IMR-90 (cell line): ENCODE results near the gene NRCAM. TPM values are rescaled to one million over a fixed set of nuclear protein-coding genes. Genes with fewer than 3 reads are reported as not detected.

Experiments
- ATAC-seq: fragments of 200-7000 bp; cut with Tn5 transposase; 2 replicates; pipeline ENCODE4 v1.9.1; 2020; ENCODE audit warnings: low read depth, mild to moderate bottlenecking, moderate library complexity
- BruUV-seq: library from RNA; stranded (reverse); fragments of 400-500 nt; replicated peaks from 2 replicates; lab custom pipeline; 2021; lab: Mats Ljungman, UMichigan
- CTCF ChIA-PET: fragments of 300-600 bp; formaldehyde crosslinking; extraction: SDS; loops from one replicate; lab custom pipeline; 2021; ENCODE audit warnings: antibody characterized with exemption; lab: Yijun Ruan, JAX
- POLR2A ChIA-PET: fragments of 300-600 bp; sonication (Branson Sonifier 250); formaldehyde crosslinking; loops from one replicate; lab custom pipeline; 2022; ENCODE audit warnings: antibody characterized with exemption; ENCODE audit not compliant: unreplicated experiment; lab: Charles Lee
- DNase-seq: peaks from one replicate; pipeline ENCODE4 v3.0.0; 2013
- H2AFZ ChIP-seq: replicated peaks from 2 replicates; pipeline ENCODE3; 2013; ENCODE audit warnings: low read length, mild to moderate bottlenecking; ENCODE audit not compliant: poor library complexity
- H2AK5ac ChIP-seq: 2 replicates; pipeline ENCODE4 v1.6.1; 2013; ENCODE audit warnings: low read depth, low read length, inconsistent platforms
- H2AK9ac ChIP-seq: replicated peaks from 2 replicates; pipeline ENCODE3; 2013; ENCODE audit warnings: mild to moderate bottlenecking, low read depth, low read length, moderate library complexity; ENCODE audit not compliant: poor library complexity
- H2BK120ac ChIP-seq: 2 replicates; pipeline ENCODE4 v1.6.1; 2013; ENCODE audit warnings: low read depth, low read length, inconsistent platforms
- H2BK15ac ChIP-seq: 3 replicates; pipeline ENCODE4 v1.6.1; 2013; ENCODE audit warnings: low read depth, low read length, inconsistent platforms
- H2BK20ac ChIP-seq: 2 replicates; pipeline ENCODE4 v1.6.1; 2013; ENCODE audit warnings: low read depth, mild to moderate bottlenecking, inconsistent platforms, low read length, moderate library complexity
- H2BK5ac ChIP-seq: 2 replicates; pipeline ENCODE4 v1.6.1; 2013; ENCODE audit warnings: mild to moderate bottlenecking, low read depth, low read length, inconsistent platforms; ENCODE audit not compliant: poor library complexity, severe bottlenecking
- H3K14ac ChIP-seq: replicated peaks from 2 replicates; pipeline ENCODE4 v1.6.1; 2013; ENCODE audit warnings: low read depth, low read length, inconsistent platforms
- H3K18ac ChIP-seq: 2 replicates; pipeline ENCODE4 v1.6.1; 2013; ENCODE audit warnings: low read depth, low read length, control low read depth
- H3K23ac ChIP-seq: 2 replicates; pipeline ENCODE4 v1.6.1; 2013; ENCODE audit warnings: low read depth, low read length, inconsistent platforms
- H3K27ac ChIP-seq: 2 replicates; pipeline ENCODE4 v1.5.1; 2013; ENCODE audit warnings: mild to moderate bottlenecking, control low read depth, low read length; ENCODE audit not compliant: insufficient read depth
- H3K27me3 ChIP-seq: 2 replicates; pipeline ENCODE4 v1.6.1; 2013; ENCODE audit warnings: low read length; ENCODE audit not compliant: control insufficient read depth, insufficient read depth
- H3K36me3 ChIP-seq: 2 replicates; pipeline ENCODE4 v1.6.1; 2013; ENCODE audit warnings: low read length, mixed read lengths; ENCODE audit not compliant: control insufficient read depth, insufficient read depth
- H3K4ac ChIP-seq: 2 replicates; pipeline ENCODE4 v1.6.1; 2013; ENCODE audit warnings: low read depth, low read length, inconsistent platforms
- H3K4me1 ChIP-seq: 2 replicates; pipeline ENCODE4 v1.6.1; 2013; ENCODE audit warnings: low read length, mixed read lengths; ENCODE audit not compliant: control insufficient read depth, insufficient read depth
- H3K4me2 ChIP-seq: 2 replicates; pipeline ENCODE4 v1.6.1; 2013; ENCODE audit warnings: low read depth, mild to moderate bottlenecking, control low read depth, low read length, moderate library complexity
- H3K4me3 ChIP-seq: 2 replicates; pipeline ENCODE4 v1.5.1; 2013; ENCODE audit warnings: low read depth, mild to moderate bottlenecking, control low read depth, low read length, moderate library complexity; ENCODE audit not compliant: insufficient read depth
- H3K56ac ChIP-seq: 2 replicates; pipeline ENCODE4 v1.6.1; 2013; ENCODE audit warnings: low read length, inconsistent platforms; ENCODE audit not compliant: insufficient read depth; ENCODE audit errors: extremely low read depth
- H3K79me1 ChIP-seq, 2 experiments: 2 replicates each; pipeline ENCODE4 v1.6.1; 2013; ENCODE audit warnings: low read length in 2 of 2, inconsistent platforms in 1 of 2, low read depth in 1 of 2
- H3K9ac ChIP-seq: 2 replicates; pipeline ENCODE4 v1.6.1; 2013; ENCODE audit warnings: low read depth, low read length, control low read depth
- H3K9me1 ChIP-seq: 2 replicates; pipeline ENCODE4 v1.6.1; 2013; ENCODE audit warnings: low read length, inconsistent platforms; ENCODE audit not compliant: insufficient read depth
- H3K9me3 ChIP-seq: 2 replicates; pipeline ENCODE4 v1.6.1; 2013; ENCODE audit warnings: low read length; ENCODE audit not compliant: control insufficient read depth, insufficient read depth
- H4K20me1 ChIP-seq: 2 replicates; pipeline ENCODE4 v1.6.1; 2013; ENCODE audit warnings: low read length, inconsistent platforms; ENCODE audit not compliant: insufficient read depth
- H4K5ac ChIP-seq: 2 replicates; pipeline ENCODE4 v1.6.1; 2013; ENCODE audit warnings: mild to moderate bottlenecking, low read depth, low read length, control low read depth
- H4K8ac ChIP-seq, 2 experiments: 2 replicates each; pipeline ENCODE4 v1.6.1; 2013; ENCODE audit warnings: low read depth in 2 of 2, low read length in 2 of 2, control low read depth in 1 of 2, inconsistent platforms in 1 of 2
- H4K91ac ChIP-seq: 2 replicates; pipeline ENCODE4 v1.6.1; 2013; ENCODE audit warnings: low read depth, low read length, inconsistent platforms; ENCODE audit not compliant: insufficient read depth
- BHLHE40 ChIP-seq: fragments of 150-350 bp; IDR thresholded peaks from 2 replicates; pipeline ENCODE4 v1.6.1; 2016; ENCODE audit warnings: mild to moderate bottlenecking, low read depth, low read length
- CEBPB ChIP-seq: IDR thresholded peaks from 2 replicates; pipeline ENCODE4 v1.6.1; 2012; ENCODE audit warnings: low read depth, low read length, improper control_type of control experiment
- CHD1 ChIP-seq: IDR thresholded peaks from 2 replicates; pipeline ENCODE4 v1.6.1; 2012; ENCODE audit warnings: low read depth, low read length, improper control_type of control experiment
- CTCF ChIP-seq: conservative IDR thresholded peaks from 2 replicates; pipeline ENCODE4 v1.5.1; 2012; ENCODE audit warnings: mild to moderate bottlenecking, low read depth, low read length, improper control_type of control experiment
- FOS ChIP-seq: fragments of 150-350 bp; IDR thresholded peaks from 2 replicates; pipeline ENCODE4 v1.6.1; 2016; ENCODE audit warnings: low read depth, low read length
- MAFK ChIP-seq: IDR thresholded peaks from 2 replicates; pipeline ENCODE4 v1.6.1; 2012; ENCODE audit warnings: low read depth, low read length, improper control_type of control experiment
- MAZ ChIP-seq: IDR thresholded peaks from 2 replicates; pipeline ENCODE4 v1.6.1; 2012; ENCODE audit warnings: low read depth, mild to moderate bottlenecking, low read length, improper control_type of control experiment, moderate library complexity, borderline replicate concordance
- MXI1 ChIP-seq: IDR thresholded peaks from 2 replicates; pipeline ENCODE4 v1.6.1; 2012; ENCODE audit warnings: low read depth, mild to moderate bottlenecking, low read length, moderate library complexity, borderline replicate concordance
- NFE2L2 ChIP-seq: fragments of 150-350 bp; IDR thresholded peaks from 2 replicates; pipeline ENCODE4 v1.6.1; 2016; ENCODE audit warnings: low read depth, mild to moderate bottlenecking, low read length
- POLR2A ChIP-seq: IDR thresholded peaks from 2 replicates; pipeline ENCODE4 v1.6.1; 2012; ENCODE audit warnings: mild to moderate bottlenecking, low read depth, low read length
- RAD21 ChIP-seq: IDR thresholded peaks from 2 replicates; pipeline ENCODE4 v1.6.1; 2012; ENCODE audit warnings: low read length, improper control_type of control experiment
- RCOR1 ChIP-seq: IDR thresholded peaks from 2 replicates; pipeline ENCODE4 v1.6.1; 2012; ENCODE audit warnings: mild to moderate bottlenecking, low read length, improper control_type of control experiment; ENCODE audit not compliant: insufficient replicate concordance
- RFX5 ChIP-seq: IDR thresholded peaks from 2 replicates; pipeline ENCODE4 v1.8.0; 2012; ENCODE audit warnings: low read depth, mild to moderate bottlenecking, low read length, moderate library complexity
- SMC3 ChIP-seq: fragments of 150-350 bp; IDR thresholded peaks from 2 replicates; pipeline ENCODE4 v1.6.1; 2016; ENCODE audit warnings: low read depth, mild to moderate bottlenecking, antibody characterized with exemption, low read length, moderate library complexity
- USF2 ChIP-seq: fragments of 150-350 bp; IDR thresholded peaks from 2 replicates; pipeline ENCODE4 v1.6.1; 2017; ENCODE audit warnings: mild to moderate bottlenecking, antibody characterized with exemption, low read length, low read depth
- WGBS, 2 experiments: methylation state at CpG; one replicate each; pipeline versions ENCODE4 v1.1.5 to v1.1.7; 2013; ENCODE audit warnings: missing lambda C conversion rate in 2 of 2; ENCODE audit not compliant: insufficient read length in 1 of 2; ENCODE audit errors: extremely low coverage in 2 of 2; 5-methylcytosine and 5-hydroxymethylcytosine counted together
- dilution Hi-C: fragments of 300-500 bp; cut with HindIII; formaldehyde crosslinking; loops from one replicate; pipeline ENCODE4 v1.14.3; 2018; ENCODE audit warnings: low sequenced_read_pairs; ENCODE audit not compliant: unreplicated experiment
- in situ Hi-C: fragments of 300-500 bp; cut with MboI; formaldehyde crosslinking; loops from 3 replicates; pipeline ENCODE4 v1.14.3; 2019; ENCODE audit warnings: low sequenced_read_pairs, inconsistent platforms, mixed read lengths
- intact Hi-C: fragments of 100-400 bp; cut with micrococcal nuclease; formaldehyde crosslinking; loops from 2 replicates; pipeline ENCODE4 v1.10.0; 2022
- polyA plus RNA-seq, 3 experiments: library from polyadenylated mRNA; depleted of rRNA; stranded (reverse); fragments of >200 nt; gene quantifications; 2 replicates each; pipeline ENCODE4 v1.2.3, GENCODE V29; 2012; ENCODE audit warnings: low replicate concordance in 1 of 3
- total RNA-seq: library from RNA; depleted of rRNA; stranded (reverse); fragments of >200 nt; gene quantifications from 2 replicates; pipeline ENCODE4 v1.2.3, GENCODE V29; 2012
- TF ChIP-seq, protein P1 (sequence below): fragments of 150-350 bp; IDR thresholded peaks from 2 replicates; pipeline ENCODE4 v1.6.1; 2016; ENCODE audit warnings: low read depth, mild to moderate bottlenecking, low read length, moderate library complexity, borderline replicate concordance

The NRCAM gene
- total and polyA plus RNA-seq, 2 of the 4 experiments (the other 2 are of a cell fraction) = 0.46 to 1.1 TPM

- no TSS peak for BruUV-seq
- H3K14ac ChIP-seq = no peak overlapping the region
- no peak overlapping the region for H3K4ac ChIP-seq
- no peak overlapping the region for H2BK120ac ChIP-seq
- H3K36me3 ChIP-seq = no peaks in the 10 kb centered on the region
- H3K9ac ChIP-seq = no peak overlapping the region
- no peak overlapping the region for H3K27ac ChIP-seq
- H4K5ac ChIP-seq = no peak overlapping the region
- intact Hi-C loops (no loop called here), dilution Hi-C loops (no loop called here), in situ Hi-C loops (no loop called here)
- H2BK15ac ChIP-seq = no peak overlapping the region
- no peak overlapping the region for H3K4me2 ChIP-seq
- H2AK9ac ChIP-seq = no peak overlapping the region
- H3K56ac ChIP-seq = no peak overlapping the region
- H3K18ac ChIP-seq = no peak overlapping the region
- no peak overlapping the region for H2BK5ac ChIP-seq
- no peaks in the 10 kb centered on the region for H3K27me3 ChIP-seq
- POLR2A ChIA-PET = no interaction called here
- no peaks in the 10 kb centered on the region for H3K9me1 ChIP-seq
- H2BK20ac ChIP-seq = no peak overlapping the region
- H3K4me1 ChIP-seq = no peaks in the 10 kb centered on the region
- no peak overlapping the region for H3K23ac ChIP-seq
- TF ChIP-seq RCOR1 = no peak
- TF ChIP-seq CTCF = no peak
- TF ChIP-seq SMC3 = no peak
- TF ChIP-seq CEBPB = no peak
- TF ChIP-seq, protein P1, sequence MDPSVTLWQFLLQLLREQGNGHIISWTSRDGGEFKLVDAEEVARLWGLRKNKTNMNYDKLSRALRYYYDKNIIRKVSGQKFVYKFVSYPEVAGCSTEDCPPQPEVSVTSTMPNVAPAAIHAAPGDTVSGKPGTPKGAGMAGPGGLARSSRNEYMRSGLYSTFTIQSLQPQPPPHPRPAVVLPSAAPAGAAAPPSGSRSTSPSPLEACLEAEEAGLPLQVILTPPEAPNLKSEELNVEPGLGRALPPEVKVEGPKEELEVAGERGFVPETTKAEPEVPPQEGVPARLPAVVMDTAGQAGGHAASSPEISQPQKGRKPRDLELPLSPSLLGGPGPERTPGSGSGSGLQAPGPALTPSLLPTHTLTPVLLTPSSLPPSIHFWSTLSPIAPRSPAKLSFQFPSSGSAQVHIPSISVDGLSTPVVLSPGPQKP = no peak
- TF ChIP-seq CHD1 = no peak
- TF ChIP-seq MAFK = no peak
- TF ChIP-seq USF2 = no peak
- no peak for TF ChIP-seq MXI1
- no peak for TF ChIP-seq MAZ
- TF ChIP-seq RAD21 = no peak
- TF ChIP-seq FOS = no peak
- no peak for TF ChIP-seq RFX5
- TF ChIP-seq BHLHE40 = no peak
- TF ChIP-seq POLR2A = no peak
- TF ChIP-seq NFE2L2 = no peak
- ATAC-seq (no peak), DNase-seq (no peak)
- 0% methylated on average over 1 of the region's 5 CpGs; no CpG with 5 or more reads in 1 of the 2 experiments for WGBS, 2 experiments
- no peaks in the 10 kb centered on the region for H3K79me1 ChIP-seq
- H3K4me3 ChIP-seq = no peak overlapping the region
- H4K8ac ChIP-seq = no peak overlapping the region
- no peaks in the 10 kb centered on the region for H3K9me3 ChIP-seq
- H2AK5ac ChIP-seq = no peak overlapping the region
- H4K91ac ChIP-seq = no peak overlapping the region
- no peaks in the 10 kb centered on the region for H4K20me1 ChIP-seq
- H2AFZ ChIP-seq = no peak overlapping the region
- CTCF ChIA-PET = no interaction called here
Observed at GRCh38 chr7:108368466-108368865, 87.8 kb downstream of the NRCAM start.
